Endothelial cell of hepatic sinusoid (primary cell): ENCODE data around the gene MRPL23.

ENCODE experiments used
- in situ Hi-C: cut with HindIII; loops from 2 replicates; pipeline ENCODE4 v1.10.0; 2017; ENCODE audit warnings: low sequenced_read_pairs

MRPL23 gene

DNA sequence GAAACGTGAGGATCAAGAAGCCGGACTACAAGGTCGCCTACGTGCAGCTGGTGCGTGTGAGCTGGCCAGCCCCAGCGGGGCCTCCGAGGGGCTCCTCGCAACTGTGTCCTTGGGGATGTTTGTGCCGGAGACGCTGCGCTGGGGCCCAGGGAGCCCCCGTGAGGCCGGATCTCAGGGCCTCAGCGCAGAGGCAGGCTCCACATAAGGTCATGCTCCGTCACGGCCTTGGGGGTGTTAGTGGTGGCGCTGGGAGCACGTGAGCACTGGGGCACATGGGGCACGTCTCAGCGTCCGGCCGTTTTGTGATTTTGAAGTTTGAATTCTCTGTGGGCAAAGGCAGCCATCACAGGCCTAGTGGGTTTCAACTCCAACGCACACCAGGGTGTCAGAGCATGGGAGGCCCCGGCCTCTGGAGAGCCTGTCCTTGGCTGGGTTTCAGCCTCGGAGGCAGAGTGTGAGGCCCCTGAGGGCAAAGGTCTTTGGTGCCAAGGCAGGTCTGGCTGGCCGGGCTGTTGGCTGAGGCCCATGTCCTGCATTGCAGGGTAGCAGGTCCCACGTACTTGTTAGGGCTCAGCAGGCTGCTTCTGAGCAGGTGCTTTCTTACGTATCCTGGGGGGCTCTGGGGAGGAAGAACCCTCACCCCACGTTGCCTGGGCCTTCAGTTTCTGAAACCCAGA is 5.8 kb downstream of the MRPL23 start:
- in situ Hi-C loops = no loop called here

DNA sequence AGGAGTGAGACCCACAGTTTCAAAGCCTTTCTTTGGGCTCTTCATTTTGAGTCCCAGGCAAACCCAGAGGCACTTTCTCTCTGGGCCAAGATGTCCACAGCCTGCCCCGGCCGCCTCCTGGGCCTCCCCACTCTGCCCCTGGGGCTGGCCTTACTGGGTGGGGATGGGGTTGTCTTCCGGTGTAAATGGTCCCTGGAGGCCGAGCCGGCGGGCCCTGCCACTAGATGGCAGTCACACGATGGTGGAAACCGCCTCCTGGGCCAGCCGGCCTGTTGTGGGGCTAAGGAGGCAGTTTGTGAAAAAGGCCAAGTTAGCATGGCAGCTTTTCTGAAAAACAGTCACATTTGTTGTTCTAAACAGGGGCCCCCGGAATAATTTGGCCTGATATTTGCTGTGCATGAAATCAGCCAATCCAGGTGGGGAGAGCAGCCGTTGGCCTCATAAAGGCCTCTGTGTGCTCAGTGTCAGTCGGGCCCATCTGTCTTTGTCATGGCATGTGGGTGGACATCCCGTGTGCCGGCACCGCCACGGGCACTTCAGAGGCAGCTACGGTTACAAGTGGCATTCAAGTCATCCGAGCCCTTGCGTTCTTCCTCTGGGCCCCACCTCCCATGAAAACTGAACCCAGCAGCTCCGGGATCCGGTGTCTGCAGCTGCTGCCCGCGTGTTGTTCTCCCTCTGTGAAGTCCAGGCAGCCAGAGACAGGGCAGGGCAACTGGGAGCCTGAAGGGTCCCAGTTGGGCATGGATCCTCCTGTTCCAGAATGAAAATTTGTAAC is 6.5 kb downstream of the MRPL23 start:
- in situ Hi-C loops = no loop called here

DNA sequence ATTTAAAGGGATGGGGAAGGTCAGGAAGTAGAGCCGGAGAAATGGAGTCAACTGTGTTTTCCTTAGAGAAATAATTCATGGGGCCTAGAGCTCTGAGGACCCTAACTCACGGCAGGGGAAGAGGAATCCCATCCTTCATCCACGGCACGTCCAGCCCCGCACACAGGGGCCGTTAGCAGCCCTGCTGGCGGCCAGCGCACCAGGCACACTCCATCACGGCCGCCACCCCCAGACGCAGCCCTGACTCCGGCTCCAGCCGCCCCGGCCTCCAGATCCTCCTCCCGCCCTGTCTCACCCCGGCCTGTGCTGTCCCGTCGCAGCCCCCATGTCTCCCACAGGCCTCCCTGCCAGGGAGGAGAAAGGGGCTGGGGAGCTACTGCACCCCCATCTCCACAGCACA is 11.2 kb downstream of the MRPL23 start:
- in situ Hi-C loops = no loop called here

DNA sequence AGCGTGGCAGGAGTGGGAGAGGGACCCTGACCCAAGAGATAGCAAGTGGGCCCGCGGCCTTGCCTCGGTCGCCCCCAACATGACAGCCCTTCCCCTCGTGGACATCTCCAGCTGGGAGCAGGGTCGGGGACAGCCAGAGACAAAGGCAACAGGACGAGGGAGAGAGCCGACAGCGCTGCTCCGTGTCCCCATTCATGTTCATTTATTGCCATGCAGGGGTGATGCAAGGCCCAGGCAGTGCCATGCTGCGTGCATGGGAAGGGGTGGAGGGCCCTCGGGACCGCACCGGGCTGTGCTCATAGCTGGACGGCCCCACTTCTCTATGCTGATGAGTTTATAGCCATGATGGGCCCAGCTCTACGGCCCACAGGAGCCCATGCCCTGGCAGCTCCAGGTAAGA is 12.7 kb downstream of the MRPL23 start:
- in situ Hi-C loops = no loop called here

DNA sequence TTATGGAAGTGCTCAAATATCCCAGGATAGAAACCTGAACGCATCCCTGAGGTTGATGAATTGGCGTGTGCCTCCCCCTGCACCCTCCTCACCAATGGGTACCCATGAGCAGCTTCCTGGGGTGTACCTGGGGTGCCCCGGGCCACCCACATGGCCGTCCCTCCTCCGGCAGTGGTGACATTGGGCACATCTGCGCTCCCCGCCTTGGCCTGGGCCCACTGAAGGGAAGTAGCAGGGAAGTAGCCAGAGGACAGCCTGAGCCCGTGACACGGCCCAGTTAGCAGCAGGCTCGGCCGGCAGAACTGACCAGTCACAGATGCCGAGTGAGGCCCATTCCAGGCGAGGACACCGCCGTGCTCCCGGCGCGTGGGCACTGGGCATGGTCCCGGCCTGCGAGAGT is 16.7 kb downstream of the MRPL23 start:
- in situ Hi-C loops = no loop called here

DNA sequence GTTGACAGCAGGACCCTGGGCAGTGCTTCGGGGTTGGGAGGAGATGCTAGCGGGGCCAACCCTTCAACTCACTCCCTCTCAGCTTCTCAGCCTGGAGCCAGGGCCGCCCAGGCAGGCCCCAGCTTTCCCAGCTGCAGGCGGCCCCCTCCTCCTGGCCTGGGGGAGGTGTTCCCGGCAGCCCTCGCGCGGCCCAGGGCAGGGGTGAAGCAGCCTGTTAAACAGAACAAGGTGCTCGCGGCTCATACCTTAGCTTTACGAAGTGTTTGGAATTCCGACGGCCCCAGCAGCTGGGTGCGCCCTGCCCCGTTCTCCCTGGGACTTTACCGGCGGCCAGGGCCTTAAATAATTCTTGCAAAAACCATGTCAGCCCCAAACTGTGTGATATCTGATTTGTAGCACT is 17.2 kb downstream of the MRPL23 start:
- in situ Hi-C loops = no loop called here

DNA sequence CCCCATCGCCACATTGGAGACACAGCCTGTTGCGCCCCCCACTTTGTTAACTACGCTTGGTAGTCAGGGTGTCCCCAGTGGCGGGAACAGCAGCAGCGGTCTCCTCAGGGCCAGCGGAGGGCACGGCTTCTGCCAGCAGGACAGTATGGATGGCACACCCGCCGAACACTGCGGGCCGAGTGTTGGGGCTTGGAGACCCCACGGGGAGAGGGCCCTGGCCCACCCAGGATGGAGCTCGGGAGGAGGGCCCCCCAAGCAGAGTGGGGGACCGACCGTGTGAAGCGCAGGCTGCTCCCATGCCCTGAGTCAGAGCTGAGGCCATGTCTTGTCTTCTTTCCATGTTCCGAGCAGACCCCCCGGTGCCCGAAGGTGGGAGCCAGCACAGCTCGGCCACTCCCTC is 17.8 kb downstream of the MRPL23 start:
- in situ Hi-C loops = no loop called here

DNA sequence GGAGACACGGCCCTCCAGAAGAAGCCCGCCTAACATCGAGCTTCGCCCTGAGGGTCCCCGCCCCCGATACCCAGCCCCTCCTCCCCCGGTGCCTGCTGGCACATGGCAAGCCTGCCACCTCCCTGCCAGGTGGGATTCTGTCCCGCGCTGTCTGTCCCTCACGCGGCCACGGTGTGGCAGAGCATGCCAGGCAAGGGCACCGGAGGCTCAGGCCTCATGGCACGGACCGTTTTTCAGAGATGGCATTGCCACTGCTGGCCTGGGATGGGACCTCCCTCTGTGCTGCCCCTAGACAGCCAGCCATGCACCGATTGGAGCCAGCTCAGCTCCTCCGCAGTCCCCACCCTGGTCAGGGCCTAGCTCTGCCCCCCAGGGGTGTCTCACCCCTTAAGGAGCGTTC is 19.4 kb downstream of the MRPL23 start:
- in situ Hi-C loops = no loop called here

DNA sequence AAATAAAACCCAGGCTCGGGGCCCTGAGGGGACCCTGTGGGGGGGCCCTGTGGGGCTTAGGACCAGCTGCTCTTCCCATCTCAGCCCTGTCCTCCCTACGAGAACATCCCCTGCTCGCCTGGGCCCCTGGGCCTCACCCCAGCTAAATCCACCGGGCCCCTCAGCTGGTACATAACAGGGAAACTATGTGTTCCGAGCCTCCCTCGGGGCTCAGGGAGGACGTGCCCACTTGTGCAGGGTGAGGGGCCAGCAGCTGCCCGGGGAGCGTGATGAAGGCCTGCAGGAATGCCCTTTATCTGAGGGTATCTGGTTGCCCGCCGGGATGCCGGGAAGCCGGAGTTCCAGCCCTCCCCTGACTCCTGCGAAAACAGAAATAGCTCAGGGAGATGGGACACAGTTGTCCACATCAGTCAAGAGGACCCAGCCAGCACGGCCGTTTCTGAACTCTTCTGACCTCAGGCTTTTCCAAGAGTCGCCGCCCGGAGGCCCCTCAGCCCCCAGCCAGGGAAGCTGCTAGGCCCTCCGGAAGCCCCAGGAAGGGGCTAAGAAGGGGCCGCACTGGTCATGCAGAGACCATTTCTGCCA is 20.6 kb downstream of the MRPL23 start:
- in situ Hi-C loops = no loop called here

DNA sequence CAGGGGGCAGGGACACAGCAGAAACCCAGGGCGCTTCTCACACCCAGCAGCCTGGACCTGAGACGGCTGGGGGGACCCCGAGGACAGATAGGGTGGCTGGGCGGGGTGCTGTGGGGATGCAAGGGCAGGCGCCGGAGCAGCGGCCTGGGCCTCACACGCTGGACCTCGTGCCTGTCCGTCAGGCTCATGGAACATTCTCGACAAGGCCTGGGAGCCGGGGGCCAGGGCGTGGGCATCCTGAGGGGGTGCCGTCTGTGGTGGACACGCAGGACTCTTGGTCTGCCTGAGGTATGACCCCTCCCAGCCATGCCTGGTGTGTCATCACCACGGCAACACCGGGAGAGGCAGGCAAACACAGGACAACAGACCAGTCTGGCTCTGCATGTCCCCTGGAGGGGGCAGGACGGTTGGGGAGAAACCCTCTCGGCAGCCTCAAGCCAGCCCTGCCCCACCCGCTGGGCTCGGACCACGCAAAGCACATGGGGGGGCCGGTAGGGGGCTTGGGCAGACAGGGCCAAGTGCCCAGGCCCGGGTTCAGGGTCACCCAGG is 21.4 kb downstream of the MRPL23 start:
- in situ Hi-C loops = no loop called here

DNA sequence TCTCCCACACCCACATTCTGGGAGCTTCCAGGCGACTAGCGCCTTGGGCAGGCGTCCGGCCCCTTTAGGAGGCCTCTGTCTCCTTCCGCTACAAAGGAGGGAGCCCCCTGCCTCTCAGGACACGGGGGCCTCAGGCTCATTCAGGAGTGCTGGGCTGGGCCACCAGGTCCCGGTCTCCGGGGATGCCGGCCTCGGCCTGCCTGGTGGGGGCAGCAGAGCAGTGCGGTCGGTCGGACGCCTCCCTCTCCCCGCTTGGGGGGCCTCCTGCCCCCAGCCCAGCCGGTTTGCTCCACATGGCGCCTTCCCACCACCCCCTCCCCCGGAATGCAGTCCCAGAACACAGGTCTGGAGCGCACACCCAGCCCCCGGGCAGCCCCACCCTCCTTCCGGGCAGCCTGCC is 21.9 kb downstream of the MRPL23 start:
- in situ Hi-C loops = no loop called here

DNA sequence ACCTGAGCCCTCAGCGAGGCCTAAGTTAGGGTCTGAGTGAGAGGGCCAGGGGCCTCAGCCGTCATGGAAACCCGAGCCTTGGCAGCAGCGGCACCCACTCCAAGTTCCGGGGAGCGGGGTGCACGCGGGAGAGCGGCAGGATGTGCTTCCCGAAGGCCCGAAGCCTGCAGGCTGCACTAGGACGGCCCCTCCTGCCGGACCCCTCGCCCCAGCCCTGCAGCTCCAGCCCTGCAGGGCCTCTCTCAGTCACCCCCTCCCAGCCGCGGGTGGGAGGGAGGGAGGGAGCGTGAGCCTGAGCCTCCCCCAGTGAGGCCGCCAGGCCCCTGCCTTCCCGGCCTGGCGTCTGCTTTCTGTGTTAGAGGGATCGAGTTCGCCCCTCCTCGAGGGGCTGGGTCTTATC is 22.6 kb downstream of the MRPL23 start:
- in situ Hi-C loops = no loop called here

DNA sequence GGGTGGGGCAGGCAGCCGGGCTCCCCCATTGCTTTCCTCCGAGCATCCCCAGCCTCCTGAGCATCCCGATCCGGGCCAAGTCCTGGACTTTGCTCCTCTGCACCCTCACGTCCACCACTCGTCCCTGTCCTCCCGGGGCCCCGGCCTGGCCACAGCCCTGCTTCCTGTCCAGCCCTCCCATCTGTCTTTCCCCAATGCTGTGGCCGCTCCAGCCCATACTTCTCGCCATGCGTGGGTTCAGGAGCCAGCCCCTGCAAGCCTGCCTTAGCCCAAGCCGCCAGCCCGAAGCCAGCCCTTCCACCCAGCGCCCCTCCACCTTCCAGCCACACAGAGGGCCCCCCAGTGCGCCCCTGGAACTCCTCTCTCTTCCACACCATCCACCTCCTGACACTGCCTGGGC is 23.8 kb downstream of the MRPL23 start:
- in situ Hi-C loops = no loop called here

DNA sequence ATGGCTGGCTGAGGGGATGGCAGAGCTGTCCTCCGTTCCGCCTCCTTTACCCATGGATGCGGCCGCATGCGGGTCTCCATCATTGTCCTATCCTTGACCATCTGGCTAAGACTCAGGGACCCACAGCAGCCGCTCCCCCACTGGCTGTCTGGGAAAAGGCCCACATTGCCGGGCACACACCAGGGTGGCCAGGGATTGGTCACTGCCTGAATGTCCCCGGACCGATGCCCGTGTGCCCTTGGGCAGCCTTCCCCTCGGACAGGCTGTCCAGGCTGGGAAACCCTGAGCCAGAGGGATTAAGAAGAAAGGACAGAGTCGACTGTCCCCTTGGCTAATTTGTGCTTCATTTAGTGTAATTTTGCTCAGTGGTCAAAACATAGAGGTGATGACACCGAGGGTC is 28.1 kb downstream of the MRPL23 start:
- in situ Hi-C loops = no loop called here

DNA sequence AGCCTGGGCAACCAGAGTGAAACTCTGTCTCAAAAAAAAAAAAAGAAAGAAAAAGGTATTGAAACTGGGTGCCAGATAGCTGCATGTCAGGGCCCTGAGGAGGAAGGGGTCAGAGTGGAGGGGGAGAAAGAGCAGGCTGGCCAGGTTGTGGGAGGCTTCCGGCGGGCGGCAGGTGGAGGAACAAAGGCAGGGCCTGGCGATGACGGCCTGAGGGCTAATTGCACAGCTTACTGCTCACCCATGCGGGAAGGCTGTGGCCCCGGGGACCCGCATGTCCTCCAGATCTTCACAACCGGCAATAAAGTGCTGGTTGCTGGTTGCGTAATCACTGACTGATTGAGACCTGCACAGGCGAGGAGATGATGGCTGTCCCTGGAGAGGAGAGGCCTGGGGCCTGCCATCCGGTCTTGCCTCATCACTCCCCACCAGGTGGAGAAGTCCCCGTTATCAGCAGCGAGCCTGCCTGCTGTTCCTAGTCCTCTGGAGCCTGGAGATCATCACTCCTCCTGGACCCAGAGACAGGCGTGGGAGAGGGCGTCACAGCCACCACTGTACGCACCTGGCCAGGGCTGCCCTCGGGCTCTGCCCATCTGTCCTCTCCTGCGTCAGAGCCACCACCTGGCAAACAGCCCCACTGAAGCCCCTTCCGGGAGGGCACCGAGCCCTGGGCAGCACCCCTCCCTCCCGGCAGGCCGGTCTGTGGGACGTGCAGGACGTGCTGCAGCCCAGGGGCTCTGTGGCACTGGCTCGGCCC is 31.8 kb downstream of the MRPL23 start:
- in situ Hi-C loops = no loop called here

DNA sequence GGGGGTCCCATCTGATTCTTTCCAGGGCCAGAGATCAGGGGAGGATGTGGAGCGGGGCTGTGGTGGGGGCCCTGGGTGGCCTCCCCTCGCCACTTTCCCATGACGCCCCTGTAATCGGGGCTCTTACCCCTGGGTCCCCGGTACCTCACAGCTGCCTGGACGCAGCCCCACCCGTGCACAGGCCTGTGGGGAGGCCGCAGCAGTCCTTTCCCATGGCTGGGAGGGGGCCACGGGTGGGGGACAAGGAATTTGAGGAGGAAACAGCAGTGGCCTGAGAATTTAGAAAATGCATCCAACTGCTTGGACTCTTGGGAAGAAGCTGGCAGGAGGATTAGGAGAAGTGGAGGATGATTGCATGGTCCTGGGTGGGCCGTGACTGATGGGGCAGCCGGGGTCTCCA is 32.5 kb downstream of the MRPL23 start:
- in situ Hi-C loops = no loop called here

DNA sequence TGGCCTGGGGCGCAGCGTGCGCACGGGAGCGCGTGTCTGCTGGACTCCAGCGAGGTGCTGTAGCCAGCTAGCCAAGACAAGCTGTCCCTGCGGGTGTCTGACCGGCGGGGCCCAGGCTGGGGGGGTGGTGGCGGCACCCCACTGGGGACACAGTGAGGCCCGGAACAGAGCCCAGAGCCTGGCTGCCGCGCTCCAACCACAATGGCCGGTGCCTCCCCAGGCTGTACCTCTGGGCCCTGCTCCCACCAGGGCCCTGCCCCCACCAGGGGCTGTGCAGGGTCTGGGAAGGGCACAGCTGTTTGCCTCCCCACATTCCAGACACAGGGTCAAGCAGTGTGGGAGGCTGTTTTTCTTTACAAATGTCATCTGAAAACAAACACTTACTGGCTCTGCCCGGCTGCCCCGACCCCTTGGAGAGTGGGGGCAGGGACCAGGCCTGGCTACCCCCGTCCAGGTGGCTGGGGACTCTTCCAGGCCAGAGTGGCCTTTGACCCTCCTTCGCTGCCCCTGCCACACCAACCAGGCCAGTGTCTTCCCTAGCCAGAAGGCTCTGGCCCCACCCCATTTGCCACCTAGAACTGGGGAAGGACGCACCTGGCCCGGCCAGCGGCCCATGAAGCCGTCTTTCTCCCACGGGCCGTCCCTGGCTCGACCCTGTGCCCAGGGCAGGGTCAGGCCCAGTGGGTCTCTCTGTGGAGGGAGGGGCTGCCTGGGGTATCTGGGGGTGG is 35.9 kb downstream of the MRPL23 start:
- in situ Hi-C loops = no loop called here

DNA sequence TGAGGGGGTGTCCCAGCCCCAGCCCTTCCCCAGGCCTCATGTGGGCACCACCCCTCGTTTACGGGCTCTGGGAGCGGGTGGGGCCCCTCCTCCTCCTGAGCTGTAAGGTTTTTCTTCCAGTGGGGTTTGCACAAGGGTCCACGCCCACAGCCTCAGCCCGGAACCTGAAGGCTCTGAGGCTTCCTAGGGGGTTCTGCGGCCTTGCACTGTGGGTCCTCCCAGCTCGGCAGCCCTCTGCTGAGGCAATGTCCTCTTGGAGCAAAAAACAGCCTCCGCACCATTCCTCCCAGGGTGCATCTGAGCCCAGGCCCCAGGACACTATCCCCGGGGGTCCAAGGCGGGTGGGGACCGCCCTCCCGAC is 36.4 kb downstream of the MRPL23 start:
- in situ Hi-C loops = no loop called here

DNA sequence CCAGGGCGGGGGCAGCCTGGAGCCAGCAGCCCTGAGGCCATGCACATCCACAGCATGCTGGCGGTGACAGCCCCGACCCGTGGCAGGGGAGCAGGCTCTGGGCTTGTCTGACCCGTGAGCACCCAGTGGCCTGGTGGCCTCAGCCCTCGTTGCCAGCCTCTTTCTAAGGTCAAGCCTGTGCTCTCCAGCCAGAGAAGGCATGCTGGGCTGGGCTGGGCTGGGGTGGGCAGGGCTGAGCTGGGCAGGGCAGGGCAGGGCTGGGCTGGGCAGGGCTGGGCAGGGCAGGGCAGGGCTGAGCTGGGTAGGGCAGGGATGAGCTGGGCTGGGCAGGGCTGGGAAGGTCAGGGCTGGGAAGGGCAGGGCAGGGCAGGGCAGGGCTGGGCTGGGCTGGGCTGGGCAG is 39.9 kb downstream of the MRPL23 start:
- in situ Hi-C loops = no loop called here

DNA sequence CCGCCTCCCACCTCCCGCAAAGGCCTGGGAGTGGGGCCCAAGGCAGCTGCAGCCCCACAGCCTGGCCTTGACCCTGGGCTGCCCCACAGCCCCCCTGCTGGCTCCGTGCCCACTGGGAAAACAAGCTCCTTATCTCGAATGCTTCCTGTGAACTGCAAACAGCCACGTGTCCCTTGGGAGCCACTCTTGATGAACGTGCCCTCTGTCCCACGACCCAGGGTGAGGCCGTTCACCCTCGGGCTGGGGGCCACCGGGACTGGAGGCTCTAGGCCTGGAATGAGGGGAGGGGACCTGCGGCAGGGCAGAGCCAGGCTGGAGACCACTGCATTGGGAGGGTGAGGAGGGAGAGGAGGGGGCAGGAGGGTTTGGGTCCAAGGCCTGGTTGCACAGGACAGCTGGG is 41.0 kb downstream of the MRPL23 start:
- in situ Hi-C loops = no loop called here
